ENCODE measurements around the gene MSRB3.

DNA sequence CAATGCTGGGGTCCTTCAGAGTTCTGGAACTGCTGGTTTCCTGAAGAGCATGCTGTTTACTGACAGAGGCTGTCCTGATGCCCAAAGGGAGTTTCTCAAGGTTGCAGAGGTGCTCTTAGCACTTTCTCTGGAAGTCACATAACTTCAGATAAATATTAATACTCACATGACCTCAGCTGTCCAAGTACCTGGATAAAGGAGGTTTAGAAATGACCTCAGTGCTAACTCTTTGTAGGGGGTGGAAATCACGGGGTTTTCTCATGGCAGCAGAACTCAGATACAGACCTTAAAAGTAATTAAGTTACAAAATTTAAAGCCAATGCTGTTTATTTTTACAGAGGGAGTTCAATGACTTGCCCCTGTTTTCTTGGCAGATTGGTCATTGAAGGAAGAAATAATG, 225.9 kb downstream of the MSRB3 start:
- TF ChIP-seq FOXA1 (IDR thresholded peaks at IDR 0.05) (no peak), YY1 (IDR thresholded peaks at IDR 0.05) (no peak), JUND (IDR thresholded peaks at IDR 0.05) (no peak)
- TF ChIP-seq, protein P1, sequence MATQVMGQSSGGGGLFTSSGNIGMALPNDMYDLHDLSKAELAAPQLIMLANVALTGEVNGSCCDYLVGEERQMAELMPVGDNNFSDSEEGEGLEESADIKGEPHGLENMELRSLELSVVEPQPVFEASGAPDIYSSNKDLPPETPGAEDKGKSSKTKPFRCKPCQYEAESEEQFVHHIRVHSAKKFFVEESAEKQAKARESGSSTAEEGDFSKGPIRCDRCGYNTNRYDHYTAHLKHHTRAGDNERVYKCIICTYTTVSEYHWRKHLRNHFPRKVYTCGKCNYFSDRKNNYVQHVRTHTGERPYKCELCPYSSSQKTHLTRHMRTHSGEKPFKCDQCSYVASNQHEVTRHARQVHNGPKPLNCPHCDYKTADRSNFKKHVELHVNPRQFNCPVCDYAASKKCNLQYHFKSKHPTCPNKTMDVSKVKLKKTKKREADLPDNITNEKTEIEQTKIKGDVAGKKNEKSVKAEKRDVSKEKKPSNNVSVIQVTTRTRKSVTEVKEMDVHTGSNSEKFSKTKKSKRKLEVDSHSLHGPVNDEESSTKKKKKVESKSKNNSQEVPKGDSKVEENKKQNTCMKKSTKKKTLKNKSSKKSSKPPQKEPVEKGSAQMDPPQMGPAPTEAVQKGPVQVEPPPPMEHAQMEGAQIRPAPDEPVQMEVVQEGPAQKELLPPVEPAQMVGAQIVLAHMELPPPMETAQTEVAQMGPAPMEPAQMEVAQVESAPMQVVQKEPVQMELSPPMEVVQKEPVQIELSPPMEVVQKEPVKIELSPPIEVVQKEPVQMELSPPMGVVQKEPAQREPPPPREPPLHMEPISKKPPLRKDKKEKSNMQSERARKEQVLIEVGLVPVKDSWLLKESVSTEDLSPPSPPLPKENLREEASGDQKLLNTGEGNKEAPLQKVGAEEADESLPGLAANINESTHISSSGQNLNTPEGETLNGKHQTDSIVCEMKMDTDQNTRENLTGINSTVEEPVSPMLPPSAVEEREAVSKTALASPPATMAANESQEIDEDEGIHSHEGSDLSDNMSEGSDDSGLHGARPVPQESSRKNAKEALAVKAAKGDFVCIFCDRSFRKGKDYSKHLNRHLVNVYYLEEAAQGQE (IDR thresholded peaks at IDR 0.05): no peak
- TF ChIP-seq, protein P2, sequence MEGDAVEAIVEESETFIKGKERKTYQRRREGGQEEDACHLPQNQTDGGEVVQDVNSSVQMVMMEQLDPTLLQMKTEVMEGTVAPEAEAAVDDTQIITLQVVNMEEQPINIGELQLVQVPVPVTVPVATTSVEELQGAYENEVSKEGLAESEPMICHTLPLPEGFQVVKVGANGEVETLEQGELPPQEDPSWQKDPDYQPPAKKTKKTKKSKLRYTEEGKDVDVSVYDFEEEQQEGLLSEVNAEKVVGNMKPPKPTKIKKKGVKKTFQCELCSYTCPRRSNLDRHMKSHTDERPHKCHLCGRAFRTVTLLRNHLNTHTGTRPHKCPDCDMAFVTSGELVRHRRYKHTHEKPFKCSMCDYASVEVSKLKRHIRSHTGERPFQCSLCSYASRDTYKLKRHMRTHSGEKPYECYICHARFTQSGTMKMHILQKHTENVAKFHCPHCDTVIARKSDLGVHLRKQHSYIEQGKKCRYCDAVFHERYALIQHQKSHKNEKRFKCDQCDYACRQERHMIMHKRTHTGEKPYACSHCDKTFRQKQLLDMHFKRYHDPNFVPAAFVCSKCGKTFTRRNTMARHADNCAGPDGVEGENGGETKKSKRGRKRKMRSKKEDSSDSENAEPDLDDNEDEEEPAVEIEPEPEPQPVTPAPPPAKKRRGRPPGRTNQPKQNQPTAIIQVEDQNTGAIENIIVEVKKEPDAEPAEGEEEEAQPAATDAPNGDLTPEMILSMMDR (IDR thresholded peaks at IDR 0.05; ENCODE audit: low read depth, low read length, missing input control): no peak

Measured in liver (tissue), 3 donors.